VCaP (cell line): ENCODE results near the gene SHISA5.
"Not testable (repeated sequence)": the region's sequence is repeated elsewhere in the genome, so short reads cannot be mapped to it uniquely, and the experiment has no call there.

Source experiments
- H3K27ac ChIP-seq: fragments of 450-650 bp; 2 replicates; pipeline ENCODE4 v1.5.1; 2017
- CTCF ChIP-seq: fragments of 450-650 bp; conservative IDR thresholded peaks from 2 replicates; pipeline ENCODE4 v1.5.1; 2017; ENCODE audit warnings: mild to moderate bottlenecking, moderate library complexity

Gene SHISA5

DNA sequence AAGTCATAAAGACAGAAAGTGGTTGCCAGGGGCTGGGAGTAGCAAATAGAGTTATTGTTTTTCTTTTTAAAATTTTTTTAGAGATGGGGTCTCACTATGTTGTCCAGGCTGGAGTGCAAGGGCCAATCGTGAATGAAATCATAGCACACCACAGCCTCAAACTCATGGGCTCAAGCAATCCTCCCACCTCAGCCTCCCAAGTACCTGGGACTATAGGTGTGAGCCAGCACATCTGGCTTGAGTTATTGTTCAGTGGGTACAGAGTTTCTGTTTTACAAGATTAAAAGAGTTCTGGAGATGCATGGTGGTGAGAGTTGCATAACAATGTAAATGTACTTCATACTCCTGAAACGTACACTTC, 29.0 kb upstream of the SHISA5 start:
- no peak for TF ChIP-seq CTCF
- no peak overlapping the region for H3K27ac ChIP-seq

- no peak for TF ChIP-seq CTCF
- H3K27ac ChIP-seq = no peak overlapping the region
Observed at GRCh38 chr3:48532271-48532976, 28.4 kb upstream of the SHISA5 start.

DNA sequence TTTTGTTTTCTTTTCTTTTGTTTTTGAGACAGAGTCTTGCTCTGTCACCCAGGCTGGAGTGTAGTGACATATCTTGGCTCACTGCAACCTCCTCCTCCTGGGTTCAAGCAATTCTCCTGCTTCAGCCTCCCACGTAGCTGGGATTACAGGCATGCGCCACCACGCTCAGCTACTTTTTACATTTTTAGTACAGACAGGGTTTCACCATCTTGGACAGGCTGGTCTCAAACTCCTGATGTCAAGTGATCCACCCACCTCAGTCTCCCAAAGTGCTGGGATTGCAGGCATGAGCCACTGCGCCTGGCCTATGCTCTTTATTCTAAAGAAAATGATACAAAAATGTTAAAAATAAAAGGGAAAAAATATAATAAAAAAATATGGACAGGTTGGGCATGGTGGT, 26.7 kb upstream of the SHISA5 start:
- not testable (repeated sequence) for H3K27ac ChIP-seq

DNA sequence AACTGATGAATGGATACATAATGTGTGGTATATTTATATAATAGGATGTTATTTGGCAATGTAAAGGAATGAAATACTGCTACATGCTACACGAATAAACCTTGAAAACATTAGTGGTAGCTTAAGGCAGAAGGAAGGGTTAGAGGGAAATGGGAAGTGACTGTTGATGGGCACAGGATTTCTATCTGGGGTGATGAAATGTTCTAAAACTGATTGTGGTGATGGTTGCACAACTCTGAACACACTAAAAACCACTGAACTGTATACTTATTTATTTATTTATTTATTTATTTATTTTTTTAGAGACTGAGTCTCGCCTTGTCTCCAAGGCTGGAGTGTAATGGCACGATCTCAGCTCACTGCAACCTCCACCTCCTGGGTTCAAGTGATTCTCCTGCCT, 24.8 kb upstream of the SHISA5 start:
- H3K27ac ChIP-seq = no peak overlapping the region
- TF ChIP-seq CTCF = no peak

GRCh38 chr3:48528048-48528447, 24.1 kb upstream of the SHISA5 start:
- TF ChIP-seq CTCF = no peak

GRCh38 chr3:48524970-48525369, 21.0 kb upstream of the SHISA5 start:
- no peak overlapping the region for H3K27ac ChIP-seq

More at GRCh38 chr3:48528048-48528447, 24.1 kb upstream of the SHISA5 start:
- no peak overlapping the region for H3K27ac ChIP-seq

DNA sequence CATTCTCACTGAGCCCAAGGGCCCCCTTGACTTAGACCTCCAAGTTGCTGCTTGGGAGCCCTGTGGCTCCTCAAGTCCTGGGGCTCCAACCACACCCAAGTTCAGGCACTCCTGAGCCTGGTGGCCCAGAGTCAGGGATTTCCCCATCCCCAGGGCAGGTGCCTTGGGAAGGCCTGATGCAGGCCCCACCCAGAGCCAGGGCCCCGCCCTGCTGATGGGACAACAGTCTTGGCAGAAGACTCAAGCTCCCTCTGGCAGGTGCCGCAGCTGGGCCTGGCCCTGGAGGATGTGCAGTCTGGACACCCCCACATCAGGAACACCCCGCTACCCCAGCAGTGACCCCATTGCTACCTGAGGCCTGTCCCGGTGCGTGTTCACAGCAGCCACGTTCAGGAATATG, 17.7 kb upstream of the SHISA5 start:
- no peak for TF ChIP-seq CTCF
- H3K27ac ChIP-seq = no peak overlapping the region

More at GRCh38 chr3:48524970-48525369, 21.0 kb upstream of the SHISA5 start:
- TF ChIP-seq CTCF = no peak

DNA sequence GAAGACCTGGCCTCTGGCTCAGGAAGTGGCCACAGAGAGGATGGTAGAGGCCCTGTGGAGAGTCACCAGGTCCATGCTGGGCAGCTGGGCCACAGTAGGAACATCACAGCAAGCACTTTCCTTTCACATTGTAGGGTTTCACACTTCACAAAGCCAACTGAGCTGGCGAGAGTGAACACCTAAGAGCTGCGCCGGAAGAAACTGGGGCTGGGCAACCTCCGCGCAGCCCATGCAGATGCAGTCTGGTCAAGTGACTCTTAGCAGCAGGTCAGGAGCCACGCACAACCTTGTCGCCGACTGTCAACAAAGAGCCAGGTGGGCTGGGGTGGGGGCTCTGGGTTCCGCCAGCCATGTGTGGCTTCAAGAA, 15.3 kb upstream of the SHISA5 start:
- H3K27ac ChIP-seq = no peak overlapping the region
- TF ChIP-seq CTCF = no peak
